Lung (tissue), 12 donors: ENCODE results near the gene YY1. TPM values are rescaled to one million over a fixed set of nuclear protein-coding genes. Genes with fewer than 3 reads are reported as not detected.
A peak's percentile ranks its signal among the peaks of the same experiment; 100 is the strongest.
"Not testable (repeated sequence)": the region's sequence is repeated elsewhere in the genome, so short reads cannot be mapped to it uniquely, and the experiment has no call there.

Experiments
- ATAC-seq: fragments of 200-7000 bp; cut with Tn5 transposase; one replicate; pipeline ENCODE4 v1.9.1; 2020; ENCODE audit warnings: moderate number of reproducible peaks; ENCODE audit not compliant: insufficient read depth, low FRiP score
- DNase-seq, 3 donors: peaks; one replicate each; pipeline ENCODE4 v3.0.0-alpha.2; 2013 to 2017
- H3K27ac ChIP-seq, 2 donors: one replicate each; pipeline ENCODE4 v1.5.1; 2013; ENCODE audit warnings: mild to moderate bottlenecking in 2 of 2, moderate library complexity in 2 of 2, control low read depth in 1 of 2, inconsistent platforms in 1 of 2, low read depth in 1 of 2, low read length in 1 of 2
- H3K27me3 ChIP-seq, 3 donors: one replicate each; pipeline ENCODE4 v1.5.1; 2013; ENCODE audit warnings: low read length in 2 of 3; ENCODE audit not compliant: control insufficient read depth in 3 of 3, insufficient read depth in 3 of 3
- H3K36me3 ChIP-seq, 4 donors: one replicate each; pipeline ENCODE4 v1.5.1; 2013; ENCODE audit warnings: low read length in 4 of 4, mild to moderate bottlenecking in 1 of 4, moderate library complexity in 1 of 4; ENCODE audit not compliant: control insufficient read depth in 4 of 4, insufficient read depth in 4 of 4
- H3K4me1 ChIP-seq, 5 donors: one replicate each; pipeline ENCODE4 v1.5.1; 2013; ENCODE audit warnings: low read length in 5 of 5, mild to moderate bottlenecking in 2 of 5, moderate library complexity in 1 of 5; ENCODE audit not compliant: control insufficient read depth in 5 of 5, insufficient read depth in 5 of 5
- H3K4me3 ChIP-seq: one replicate; pipeline ENCODE4 v1.5.1; 2013; ENCODE audit warnings: mild to moderate bottlenecking, control low read depth, moderate library complexity
- H3K9ac ChIP-seq, 2 donors: one replicate each; pipeline ENCODE4 v1.5.1; 2013; ENCODE audit warnings: low read length in 2 of 2, control low read depth in 1 of 2; ENCODE audit not compliant: insufficient read depth in 1 of 2
- H3K9me3 ChIP-seq, 4 donors: one replicate each; pipeline ENCODE4 v1.5.1; 2013; ENCODE audit warnings: low read length in 3 of 4, mild to moderate bottlenecking in 1 of 4, moderate library complexity in 1 of 4; ENCODE audit not compliant: control insufficient read depth in 4 of 4, insufficient read depth in 3 of 4
- CTCF ChIP-seq: IDR thresholded peaks from 2 replicates; pipeline ENCODE4 v1.5.1; 2012; ENCODE audit warnings: mild to moderate bottlenecking; ENCODE audit errors: control extremely low read depth, extremely low read depth
- WGBS, 2 donors: extraction: QIAGEN DNeasy Blood & Tissue Kit; methylation state at CpG; one replicate each; pipeline ENCODE4 v1.1.7; 2013; 5-methylcytosine and 5-hydroxymethylcytosine counted together
- polyA plus RNA-seq, 2 donors: library from polyadenylated mRNA; stranded (reverse); fragments of 200-250 nt; gene quantifications; one replicate each; pipeline ENCODE4 v1.2.1, GENCODE V29; 2013
- total RNA-seq, 2 donors: library from RNA; depleted of rRNA in 1 of 2; stranded (reverse); fragments of >200 nt in 1 of 2; gene quantifications; one replicate each; pipeline ENCODE4 v1.2.1, GENCODE V29; 2014 to 2021
- donor health status: control.
- donor health status: control.
- donor health status: Bipolar disorder and iron deficiency.
- donor health status: healthy.
- donor health status: DM: yes; HTN: yes; CAD: no.

The YY1 gene
- total and polyA plus RNA-seq, 4 donors = 22.9 to 62.9 (median 34.6) TPM

- peak overlapping the region in 1 of 2 donors; percentile 69 for H3K27ac ChIP-seq
- TF ChIP-seq CTCF = no peak
- peaks cover 0 to 15% (median 12%) of the 10 kb centered on the region in 5 donors for H3K4me1 ChIP-seq
- H3K9me3 ChIP-seq = no peaks in the 10 kb centered on the region
- no peaks in the 10 kb centered on the region for H3K27me3 ChIP-seq
- 66 to 74% methylated on average over 11 of the region's 11 CpGs for WGBS, 2 donors
- no peak overlapping the region for H3K4me3 ChIP-seq
- peaks cover 0 to 10% (median 6%) of the 10 kb centered on the region in 4 donors for H3K36me3 ChIP-seq
- ATAC-seq (no peak), DNase-seq (peak in 2 of 3 donors; percentile 46 to 60)
- no peak overlapping the region for H3K9ac ChIP-seq
These were observed 42.5 kb downstream of the YY1 start for GRCh38 chr14:100281286-100282082.

GRCh38 chr14:100282083-100282350 lies 43.1 kb downstream of the YY1 start:
- Histone ChIP-seq H3K27ac (peak overlapping the region in 1 of 2 donors; percentile 8), H3K9me3 (no peaks in the 10 kb centered on the region), H3K4me3 (no peak overlapping the region), H3K4me1 (peaks cover 0 to 17% (median 10%) of the 10 kb centered on the region in 5 donors), H3K9ac (no peak overlapping the region), H3K27me3 (no peaks in the 10 kb centered on the region), H3K36me3 (peaks cover 0 to 8% (median 5%) of the 10 kb centered on the region in 4 donors)
- TF ChIP-seq CTCF = no peak
- WGBS, 2 donors = 85 to 92% methylated on average over 7 of the region's 7 CpGs
- ATAC-seq = no peak
- no peak for DNase-seq

- no peaks in the 10 kb centered on the region for H3K27me3 ChIP-seq
- no peak overlapping the region for H3K9ac ChIP-seq
- no peak for TF ChIP-seq CTCF
- H3K4me1 ChIP-seq = peaks cover 0 to 17% (median 7%) of the 10 kb centered on the region in 5 donors
- DNase-seq (no peak), ATAC-seq (no peak)
- no peaks in the 10 kb centered on the region for H3K9me3 ChIP-seq
- H3K4me3 ChIP-seq = no peak overlapping the region
- peak overlapping the region in 1 of 2 donors; percentile 61 for H3K27ac ChIP-seq
- H3K36me3 ChIP-seq = peaks cover 0 to 6% (median under 1%) of the 10 kb centered on the region in 4 donors
- 73 to 86% methylated on average over 9 of the region's 9 CpGs for WGBS, 2 donors
These were observed 43.9 kb downstream of the YY1 start for GRCh38 chr14:100282766-100283419.

GRCh38 chr14:100283436-100283835 lies 44.5 kb downstream of the YY1 start:
- not testable (repeated sequence) for H3K9ac ChIP-seq, H3K27me3 ChIP-seq, H3K36me3 ChIP-seq, H3K4me3 ChIP-seq, H3K9me3 ChIP-seq, DNase-seq, ATAC-seq
- WGBS, 2 donors = 91 to 92% methylated on average over 9 of the region's 9 CpGs
- H3K4me1 ChIP-seq = peaks cover 0 to 17% (median 7%) of the 10 kb centered on the region in 5 donors
- H3K27ac ChIP-seq = peak overlapping the region in 1 of 2 donors; percentile 61
